ENCODE results near the gene RASAL2.
A peak's percentile ranks its signal among the peaks of the same experiment; 100 is the strongest.

RASAL2 gene

GRCh38 chr1:178065250-178065649 is 28.7 kb upstream of the RASAL2 start:
- no peaks in the 10 kb centered on the region for H3K27me3 Mint-ChIP-seq (ENCODE audit: low read depth)
- no peaks in the 10 kb centered on the region for H3K36me3 Mint-ChIP-seq (ENCODE audit: low read depth)

GRCh38 chr1:178066296-178066907 is 27.5 kb upstream of the RASAL2 start:
- Mint-ChIP-seq H3K9me3 (no peaks in the 10 kb centered on the region), H3K4me3 (no peak overlapping the region), H3K27ac (no peak overlapping the region), H3K27me3 (ENCODE audit: low read depth) (no peaks in the 10 kb centered on the region), H3K4me1 (no peaks in the 10 kb centered on the region), H3K36me3 (ENCODE audit: low read depth) (no peaks in the 10 kb centered on the region)
- no peak for TF ChIP-seq CTCF (IDR thresholded peaks at IDR 0.05; ENCODE audit: unreplicated experiment in 3 of 3)

More at GRCh38 chr1:178065250-178065649, 28.7 kb upstream of the RASAL2 start:
- TF ChIP-seq CTCF (IDR thresholded peaks at IDR 0.05; ENCODE audit: unreplicated experiment in 3 of 3), result no peak
- Mint-ChIP-seq H3K27ac (no peak overlapping the region), H3K4me1 (peaks cover 9% of the 10 kb centered on the region), H3K4me3 (no peak overlapping the region), H3K9me3 (no peaks in the 10 kb centered on the region)

DNA sequence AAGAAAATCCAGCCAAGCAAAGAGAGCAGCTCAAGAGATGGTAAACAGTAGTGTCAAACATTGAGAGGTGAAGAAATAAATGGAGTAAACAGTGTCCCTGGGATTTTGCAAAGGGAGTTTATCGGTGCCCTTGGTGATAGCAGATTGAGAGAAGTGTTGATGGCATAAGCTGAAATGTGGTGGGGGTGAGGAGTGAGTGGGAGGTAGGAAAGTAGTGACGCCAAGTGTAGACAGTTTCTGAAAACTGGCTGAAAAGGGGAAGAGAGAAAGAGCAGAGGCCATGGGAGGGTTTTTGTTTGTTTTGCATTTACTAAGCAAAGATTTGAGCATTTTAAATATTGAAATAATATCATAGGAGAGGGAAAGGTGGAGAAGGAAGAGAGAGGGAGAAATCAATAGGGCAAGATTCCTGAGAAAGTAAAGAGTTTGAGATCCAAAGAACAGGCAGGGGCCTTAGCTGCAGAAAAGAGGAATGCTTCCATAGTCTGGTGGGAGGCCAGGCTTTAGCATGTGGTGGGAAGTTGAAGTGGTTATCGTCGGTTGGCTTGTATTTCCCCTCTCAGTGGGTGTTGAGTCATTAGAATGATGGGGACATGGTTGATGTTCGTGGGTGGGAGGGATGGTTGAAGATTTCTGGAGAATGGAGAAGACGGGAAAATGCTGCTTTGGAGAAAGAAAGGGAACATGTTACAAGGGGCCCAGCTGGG is 26.8 kb upstream of the RASAL2 start:
- no peak overlapping the region for H3K27ac Mint-ChIP-seq
- no peak for TF ChIP-seq CTCF (IDR thresholded peaks at IDR 0.05; ENCODE audit: unreplicated experiment in 3 of 3)
- no peak overlapping the region for H3K4me3 Mint-ChIP-seq
- no peaks in the 10 kb centered on the region for H3K36me3 Mint-ChIP-seq (ENCODE audit: low read depth)
- H3K9me3 Mint-ChIP-seq, result no peaks in the 10 kb centered on the region
- no peaks in the 10 kb centered on the region for H3K27me3 Mint-ChIP-seq (ENCODE audit: low read depth)
- H3K4me1 Mint-ChIP-seq, result no peaks in the 10 kb centered on the region

DNA sequence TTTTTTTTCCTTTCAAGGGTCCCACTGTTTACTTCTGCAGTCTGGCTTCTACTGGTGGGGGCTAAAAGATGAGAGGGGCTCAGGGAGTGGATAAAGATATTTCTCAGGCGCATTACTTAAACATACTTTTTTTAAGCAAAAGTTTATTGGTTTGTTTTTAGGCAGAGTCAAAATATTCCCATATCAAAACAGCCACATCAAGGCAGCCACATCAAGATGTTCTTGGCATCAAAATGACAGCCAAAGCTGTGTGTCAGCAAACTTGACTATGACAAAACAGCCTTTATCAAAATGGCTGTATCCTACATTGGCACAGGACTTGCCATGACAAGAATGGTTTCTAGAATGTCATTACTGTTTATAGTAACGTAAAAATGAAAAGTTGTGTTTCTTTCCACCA is 22.1 kb upstream of the RASAL2 start:
- Mint-ChIP-seq H3K27me3 (ENCODE audit: low read depth) (peaks cover 2% of the 10 kb centered on the region), H3K9me3 (no peaks in the 10 kb centered on the region), H3K27ac (no peak overlapping the region), H3K36me3 (ENCODE audit: low read depth) (no peaks in the 10 kb centered on the region), H3K4me1 (peaks cover 9% of the 10 kb centered on the region), H3K4me3 (no peak overlapping the region)
- no peak for TF ChIP-seq CTCF (IDR thresholded peaks at IDR 0.05; ENCODE audit: unreplicated experiment in 3 of 3)

GRCh38 chr1:178072326-178072725 is 21.6 kb upstream of the RASAL2 start:
- Mint-ChIP-seq H3K4me1 (peaks cover 9% of the 10 kb centered on the region), H3K27me3 (ENCODE audit: low read depth) (peaks cover 4% of the 10 kb centered on the region), H3K9me3 (no peaks in the 10 kb centered on the region), H3K27ac (no peak overlapping the region), H3K36me3 (ENCODE audit: low read depth) (no peaks in the 10 kb centered on the region), H3K4me3 (no peak overlapping the region)
- no peak for TF ChIP-seq CTCF (IDR thresholded peaks at IDR 0.05; ENCODE audit: unreplicated experiment in 3 of 3)

DNA sequence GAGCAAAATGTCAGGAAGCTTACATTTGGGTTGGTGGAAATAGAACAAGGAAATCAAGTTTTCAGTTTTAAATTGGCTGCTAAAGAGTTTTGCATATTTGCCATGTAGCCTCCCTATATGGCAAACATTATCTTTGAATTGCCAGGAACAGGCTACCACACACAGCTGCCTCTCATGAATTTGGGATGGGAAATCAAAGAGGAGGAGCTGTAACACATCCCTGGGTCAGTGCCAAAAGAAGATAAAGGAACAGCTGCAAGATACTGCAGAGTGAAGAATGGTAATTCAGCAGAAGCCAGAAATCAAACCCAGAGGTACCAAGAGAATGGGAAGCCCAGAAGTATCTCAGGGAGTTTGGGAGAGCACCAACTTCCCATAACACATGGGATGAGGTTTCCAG is 18.6 kb upstream of the RASAL2 start:
- Mint-ChIP-seq H3K4me1 (peaks cover 9% of the 10 kb centered on the region), H3K4me3 (no peak overlapping the region), H3K36me3 (ENCODE audit: low read depth) (no peaks in the 10 kb centered on the region), H3K9me3 (no peaks in the 10 kb centered on the region), H3K27me3 (ENCODE audit: low read depth) (peaks cover 4% of the 10 kb centered on the region), H3K27ac (peak overlapping the region in 1 of 3 experiments; percentile 12)
- no peak for TF ChIP-seq CTCF (IDR thresholded peaks at IDR 0.05; ENCODE audit: unreplicated experiment in 3 of 3)

Data from nephron (organoid).